Gastroesophageal sphincter (tissue), 3 donors: ENCODE data around the gene C9.

ENCODE experiments used
- EP300 ChIP-seq: sonication (generic); formaldehyde crosslinking; IDR thresholded peaks from one replicate; pipeline ENCODE4 v1.6.1; 2017; ENCODE audit warnings: antibody characterized with exemption, mild to moderate bottlenecking
- POLR2A ChIP-seq, 2 donors: fragments of 450-650 bp; IDR thresholded peaks; one replicate each; pipeline ENCODE4 v1.6.1; 2017; ENCODE audit warnings: antibody characterized with exemption in 2 of 2, mild to moderate bottlenecking in 2 of 2, moderate library complexity in 1 of 2
- POLR2AphosphoS5 ChIP-seq: sonication (generic); formaldehyde crosslinking; IDR thresholded peaks from one replicate; pipeline ENCODE4 v1.6.1; 2017; ENCODE audit warnings: antibody characterized with exemption
- TF ChIP-seq, protein P1 (sequence below), 4 experiments: fragments of 200-600 bp in 2 of 4; fragments of 450-650 bp in 2 of 4; sonication (generic) in 1 of 4; IDR thresholded peaks; one replicate each; pipeline ENCODE4 v1.5.1; 2017 to 2019; ENCODE audit warnings: antibody characterized with exemption in 4 of 4, mild to moderate bottlenecking in 2 of 4, moderate library complexity in 2 of 4

DNA sequence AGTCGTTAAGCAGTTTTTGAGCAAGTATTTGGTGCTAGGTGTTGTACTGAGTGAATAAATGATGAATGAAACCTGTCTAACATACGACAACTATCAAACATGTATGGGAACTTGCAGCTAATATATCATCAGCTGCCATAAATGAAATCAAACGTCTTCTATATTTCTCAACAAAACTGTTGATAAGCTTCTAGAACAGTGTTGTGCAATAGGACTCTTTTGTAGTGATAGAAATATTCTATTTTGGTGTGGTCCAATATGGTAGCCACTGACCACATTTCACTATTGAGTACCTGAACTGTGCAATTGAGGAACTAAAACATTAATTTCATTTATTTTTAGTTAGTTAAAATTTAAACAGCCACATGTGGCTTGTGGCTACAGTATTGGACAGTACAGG lies 128.6 kb downstream of the C9 start:
- TF ChIP-seq, protein P1, sequence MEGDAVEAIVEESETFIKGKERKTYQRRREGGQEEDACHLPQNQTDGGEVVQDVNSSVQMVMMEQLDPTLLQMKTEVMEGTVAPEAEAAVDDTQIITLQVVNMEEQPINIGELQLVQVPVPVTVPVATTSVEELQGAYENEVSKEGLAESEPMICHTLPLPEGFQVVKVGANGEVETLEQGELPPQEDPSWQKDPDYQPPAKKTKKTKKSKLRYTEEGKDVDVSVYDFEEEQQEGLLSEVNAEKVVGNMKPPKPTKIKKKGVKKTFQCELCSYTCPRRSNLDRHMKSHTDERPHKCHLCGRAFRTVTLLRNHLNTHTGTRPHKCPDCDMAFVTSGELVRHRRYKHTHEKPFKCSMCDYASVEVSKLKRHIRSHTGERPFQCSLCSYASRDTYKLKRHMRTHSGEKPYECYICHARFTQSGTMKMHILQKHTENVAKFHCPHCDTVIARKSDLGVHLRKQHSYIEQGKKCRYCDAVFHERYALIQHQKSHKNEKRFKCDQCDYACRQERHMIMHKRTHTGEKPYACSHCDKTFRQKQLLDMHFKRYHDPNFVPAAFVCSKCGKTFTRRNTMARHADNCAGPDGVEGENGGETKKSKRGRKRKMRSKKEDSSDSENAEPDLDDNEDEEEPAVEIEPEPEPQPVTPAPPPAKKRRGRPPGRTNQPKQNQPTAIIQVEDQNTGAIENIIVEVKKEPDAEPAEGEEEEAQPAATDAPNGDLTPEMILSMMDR (IDR thresholded peaks at IDR 0.05) = no peak
- TF ChIP-seq POLR2AphosphoS5 (no peak), EP300 (no peak), POLR2A (IDR thresholded peaks at IDR 0.05) (no peak)
